Spleen (tissue), 11 donors: ENCODE data around the gene DUSP18. TPM values are rescaled to one million over a fixed set of nuclear protein-coding genes. Genes with fewer than 3 reads are reported as not detected.

Experiments used
- DNase-seq: peaks from one replicate; pipeline ENCODE4 v3.0.0-alpha.2; 2020
- H3K27ac ChIP-seq, 8 donors: fragments of 200-600 bp; sonication (generic) in 7 of 8; 1 replicate in 4 of 8; 2 replicates in 4 of 8; pipeline versions ENCODE4 v1.5.0 to v1.8.0; 2016 to 2021; ENCODE audit warnings: inconsistent platforms in 4 of 8, mild to moderate bottlenecking in 4 of 8, moderate library complexity in 1 of 8
- H3K27me3 ChIP-seq, 7 donors: fragments of 200-600 bp; sonication (generic) in 6 of 7; replicated peaks in 1 of 7; 1 replicate in 4 of 7; 2 replicates in 3 of 7; pipeline versions ENCODE4 v1.5.0 to v1.8.0; 2016 to 2021; ENCODE audit warnings: inconsistent platforms in 3 of 7, mild to moderate bottlenecking in 1 of 7
- H3K36me3 ChIP-seq, 6 donors: fragments of 200-600 bp; sonication (generic) in 5 of 6; 1 replicate in 4 of 6; 2 replicates in 2 of 6; pipeline versions ENCODE4 v1.5.0 to v1.8.0; 2016 to 2021; ENCODE audit warnings: inconsistent platforms in 2 of 6
- H3K4me1 ChIP-seq, 6 donors: fragments of 200-600 bp; sonication (generic) in 5 of 6; 1 replicate in 3 of 6; 2 replicates in 3 of 6; pipeline versions ENCODE4 v1.5.0 to v1.8.0; 2016 to 2021; ENCODE audit warnings: inconsistent platforms in 3 of 6
- H3K4me3 ChIP-seq, 8 donors: fragments of 200-600 bp; sonication (generic) in 7 of 8; 1 replicate in 4 of 8; 2 replicates in 4 of 8; pipeline versions ENCODE4 v1.5.0 to v1.8.0; 2016 to 2021; ENCODE audit warnings: inconsistent platforms in 4 of 8, mild to moderate bottlenecking in 4 of 8, moderate library complexity in 2 of 8
- H3K9me3 ChIP-seq, 8 donors: fragments of 200-600 bp; sonication (generic) in 7 of 8; 1 replicate in 4 of 8; 2 replicates in 4 of 8; pipeline versions ENCODE4 v1.5.0 to v1.8.0; 2016 to 2021; ENCODE audit warnings: inconsistent platforms in 4 of 8
- POLR2A ChIP-seq, 3 donors: fragments of 450-650 bp; IDR thresholded peaks; one replicate each; pipeline ENCODE4 v1.5.1; 2017; ENCODE audit warnings: antibody characterized with exemption in 3 of 3, mild to moderate bottlenecking in 1 of 3
- POLR2AphosphoS5 ChIP-seq, 3 donors: sonication (generic); formaldehyde crosslinking; IDR thresholded peaks; one replicate each; pipeline ENCODE4 v1.5.1; 2017; ENCODE audit warnings: antibody characterized with exemption in 3 of 3
- WGBS, 5 donors: extraction: QIAGEN DNeasy Blood & Tissue Kit in 3 of 5; methylation state at CpG; one replicate each; pipeline versions ENCODE4 v1.1.5 to v1.1.7; 2013 to 2018; 5-methylcytosine and 5-hydroxymethylcytosine counted together
- intact Hi-C: fragments of 100-400 bp; cut with DNase I; formaldehyde crosslinking; loops from one replicate; pipeline ENCODE4 v1.15.0; 2023; ENCODE audit warnings: low total_unique reads
- polyA plus RNA-seq, 3 donors: library from polyadenylated mRNA; stranded (reverse); fragments of 200-250 nt; gene quantifications; one replicate each; pipeline ENCODE4 v1.2.1, GENCODE V29; 2013
- total RNA-seq, 7 donors: library from RNA; depleted of rRNA in 3 of 7; stranded (reverse); fragments of >200 nt in 3 of 7; fragmentation: NEBNext Ultra II Directional in 4 of 7; extraction: Animal tissue kit (Norgen Biotek cat#: 25700) in 4 of 7; gene quantifications; one replicate each; pipeline versions ENCODE4 v1.1.0 to v1.2.1, GENCODE V29; 2016 to 2021
- TF ChIP-seq, protein P1 (sequence below), 11 experiments: fragments of 200-600 bp in 7 of 11; fragments of 450-650 bp in 4 of 11; sonication (generic) in 4 of 11; IDR thresholded peaks in 8 of 11; conservative IDR thresholded peaks in 3 of 11; 1 replicate in 7 of 11; 2 replicates in 4 of 11; pipeline versions ENCODE4 v1.4.0 to v1.8.0; 2016 to 2021; ENCODE audit warnings: antibody characterized with exemption in 11 of 11, inconsistent platforms in 4 of 11, mild to moderate bottlenecking in 1 of 11
- donor health status: healthy with polysubstance abuse.
- donor health status: DM: no; HTN: no; CAD: no; lungs with moderate emphysema.
- donor health status: DM: no; HTN: no; CAD: no.
- donor health status: Bipolar disorder and iron deficiency.
- donor health status: healthy.
- donor health status: DM: no; HTN: no; CAD: no.
- donor health status: DM: yes; HTN: yes; CAD: no.

The DUSP18 gene
- total and polyA plus RNA-seq, 10 donors: 1.5 to 16.3 (median 10.5) TPM

DNA sequence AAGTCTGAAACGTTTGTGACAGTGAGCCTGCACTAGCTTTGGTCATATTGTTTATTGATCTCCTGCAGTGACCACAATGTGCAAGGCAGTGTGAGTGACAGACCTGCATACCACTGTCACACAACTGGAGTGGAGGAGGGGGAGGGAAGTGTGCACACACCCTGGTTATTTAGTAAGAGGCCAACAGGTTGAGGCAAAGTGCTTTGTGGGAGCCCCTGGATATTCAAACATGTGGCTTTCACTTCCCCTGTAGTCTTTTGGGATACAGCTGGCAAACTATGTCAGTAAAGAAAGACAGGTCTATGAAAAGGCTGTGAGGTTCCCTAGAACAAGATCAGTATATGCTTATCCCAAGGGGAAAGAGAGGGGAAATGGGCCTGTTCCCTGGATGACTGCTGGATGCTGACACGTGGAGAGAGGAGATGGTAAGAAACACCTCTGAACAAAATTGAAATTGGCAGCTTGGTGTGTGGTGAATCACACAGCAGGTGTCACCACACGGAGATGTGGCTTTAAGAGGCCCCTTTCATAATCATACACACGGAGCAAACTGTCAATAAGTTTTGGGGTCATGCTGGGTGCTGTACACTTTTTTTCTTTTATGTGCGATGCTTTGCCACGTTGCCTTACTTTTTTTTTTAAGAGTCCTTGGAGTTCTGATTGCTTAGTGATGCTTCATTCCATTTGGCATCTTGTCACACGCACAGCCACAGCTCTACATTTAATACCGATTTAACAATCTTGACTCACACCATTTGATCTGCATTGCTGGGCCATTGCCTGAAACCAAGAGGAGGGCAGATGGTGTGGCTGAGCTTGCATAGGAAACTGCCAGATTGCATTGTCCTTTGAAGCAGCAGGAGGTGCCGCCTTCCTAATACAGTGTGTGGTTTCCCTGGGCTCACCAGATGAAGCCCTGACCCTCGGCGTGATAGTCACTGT, 38.3 kb upstream of the DUSP18 start:
- Histone ChIP-seq H3K4me3 (no peak overlapping the region), H3K36me3 (no peaks in the 10 kb centered on the region), H3K27ac (no peak overlapping the region), H3K27me3 (no peaks in the 10 kb centered on the region), H3K9me3 (no peaks in the 10 kb centered on the region), H3K4me1 (peaks cover 0 to 7% (median 0%) of the 10 kb centered on the region in 6 donors)
- TF ChIP-seq POLR2AphosphoS5 (IDR thresholded peaks at IDR 0.05) (no peak), POLR2A (IDR thresholded peaks at IDR 0.05) (no peak)
- TF ChIP-seq, protein P1, sequence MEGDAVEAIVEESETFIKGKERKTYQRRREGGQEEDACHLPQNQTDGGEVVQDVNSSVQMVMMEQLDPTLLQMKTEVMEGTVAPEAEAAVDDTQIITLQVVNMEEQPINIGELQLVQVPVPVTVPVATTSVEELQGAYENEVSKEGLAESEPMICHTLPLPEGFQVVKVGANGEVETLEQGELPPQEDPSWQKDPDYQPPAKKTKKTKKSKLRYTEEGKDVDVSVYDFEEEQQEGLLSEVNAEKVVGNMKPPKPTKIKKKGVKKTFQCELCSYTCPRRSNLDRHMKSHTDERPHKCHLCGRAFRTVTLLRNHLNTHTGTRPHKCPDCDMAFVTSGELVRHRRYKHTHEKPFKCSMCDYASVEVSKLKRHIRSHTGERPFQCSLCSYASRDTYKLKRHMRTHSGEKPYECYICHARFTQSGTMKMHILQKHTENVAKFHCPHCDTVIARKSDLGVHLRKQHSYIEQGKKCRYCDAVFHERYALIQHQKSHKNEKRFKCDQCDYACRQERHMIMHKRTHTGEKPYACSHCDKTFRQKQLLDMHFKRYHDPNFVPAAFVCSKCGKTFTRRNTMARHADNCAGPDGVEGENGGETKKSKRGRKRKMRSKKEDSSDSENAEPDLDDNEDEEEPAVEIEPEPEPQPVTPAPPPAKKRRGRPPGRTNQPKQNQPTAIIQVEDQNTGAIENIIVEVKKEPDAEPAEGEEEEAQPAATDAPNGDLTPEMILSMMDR (IDR thresholded peaks at IDR 0.05 in 8 of 11, conservative IDR thresholded peaks at IDR 0.05 in 3 of 11): no peak
- WGBS, 5 donors: 45 to 64% (median 53%) methylated on average over 11 of the region's 11 CpGs
- DNase-seq: peak; percentile 22
- intact Hi-C loops: no loop called here

DNA sequence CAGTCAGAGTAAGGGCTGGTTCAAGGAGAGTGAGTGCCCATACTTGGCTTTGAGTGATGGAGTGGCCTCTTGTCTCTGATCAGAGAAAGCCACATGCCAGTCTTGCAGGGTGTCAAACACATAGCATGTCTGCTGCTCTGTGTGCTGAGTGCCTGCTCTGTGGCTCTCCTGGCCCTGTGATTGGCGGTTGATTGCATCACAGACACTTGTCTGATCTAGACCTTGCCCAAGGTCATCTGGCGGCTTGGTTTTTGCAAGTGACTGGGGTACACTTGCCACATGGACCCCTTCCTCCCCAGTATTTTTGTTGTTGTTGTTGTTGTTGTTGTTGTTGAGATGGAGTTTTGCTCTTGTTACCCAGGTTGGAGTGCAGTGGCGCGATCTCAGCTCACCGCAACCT, 37.3 kb upstream of the DUSP18 start:
- Histone ChIP-seq H3K27ac (no peak overlapping the region), H3K27me3 (no peaks in the 10 kb centered on the region), H3K4me1 (peaks cover 0 to 7% (median 0%) of the 10 kb centered on the region in 6 donors), H3K4me3 (no peak overlapping the region), H3K9me3 (no peaks in the 10 kb centered on the region), H3K36me3 (no peaks in the 10 kb centered on the region)
- WGBS, 5 donors: 80 to 96% (median 89%) methylated on average over 3 to 5 of the region's 5 CpGs
- DNase-seq: no peak
- intact Hi-C loops: no loop called here
- TF ChIP-seq, protein P1 (IDR thresholded peaks at IDR 0.05 in 8 of 11, conservative IDR thresholded peaks at IDR 0.05 in 3 of 11): no peak
- no peak for TF ChIP-seq POLR2AphosphoS5 (IDR thresholded peaks at IDR 0.05)
- no peak for TF ChIP-seq POLR2A (IDR thresholded peaks at IDR 0.05)

DNA sequence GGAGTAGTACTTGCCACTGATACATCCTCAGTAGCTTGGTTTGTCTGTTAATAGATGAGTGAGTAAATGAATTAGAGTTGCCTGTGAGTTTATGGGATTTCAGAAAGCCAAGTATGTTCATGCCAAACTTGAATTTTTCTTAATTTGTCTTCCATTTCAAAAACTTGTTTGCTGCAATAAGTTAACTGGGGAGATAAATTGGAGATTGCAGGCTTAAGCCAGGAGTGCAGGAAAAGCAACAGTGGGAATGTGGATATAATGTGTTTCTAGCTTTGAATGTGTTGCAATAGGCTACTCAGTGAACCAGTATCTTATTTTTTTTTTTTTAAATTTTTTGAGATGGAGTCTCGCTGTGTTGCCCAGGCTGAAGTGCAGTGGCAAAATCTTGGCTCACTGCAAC, 35.2 kb upstream of the DUSP18 start:
- H3K4me3 ChIP-seq: no peak overlapping the region
- H3K27me3 ChIP-seq: no peaks in the 10 kb centered on the region
- no peaks in the 10 kb centered on the region for H3K9me3 ChIP-seq
- H3K4me1 ChIP-seq: peaks cover 0 to 7% (median 0%) of the 10 kb centered on the region in 6 donors
- H3K27ac ChIP-seq: no peak overlapping the region
- intact Hi-C loops: no loop called here
- 85 to 100% (median 100%) methylated on average over 1 of the region's 1 CpG for WGBS, 5 donors
- no peaks in the 10 kb centered on the region for H3K36me3 ChIP-seq
- TF ChIP-seq, protein P1 (IDR thresholded peaks at IDR 0.05 in 8 of 11, conservative IDR thresholded peaks at IDR 0.05 in 3 of 11): no peak
- TF ChIP-seq POLR2A (IDR thresholded peaks at IDR 0.05) (no peak), POLR2AphosphoS5 (IDR thresholded peaks at IDR 0.05) (no peak)
- DNase-seq: no peak

DNA sequence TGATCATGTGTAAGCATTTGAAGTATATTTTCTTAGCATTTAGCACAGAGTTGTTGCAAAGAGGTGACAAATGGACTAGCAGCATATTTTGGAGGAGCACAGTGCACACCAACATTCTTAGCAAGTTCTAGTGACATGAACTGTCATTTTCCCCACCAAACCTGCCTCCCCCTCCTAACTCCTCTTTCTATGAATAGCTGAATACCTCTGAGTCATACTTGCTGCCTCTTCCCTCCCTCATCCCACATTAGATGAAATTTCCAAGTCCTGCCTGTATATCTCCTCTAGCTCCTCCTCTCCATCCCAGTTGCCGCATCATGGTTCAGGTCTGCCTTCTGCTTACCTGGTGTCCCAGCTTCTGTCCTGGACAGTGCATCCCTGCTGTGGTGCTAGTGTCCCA, 34.2 kb upstream of the DUSP18 start:
- Histone ChIP-seq H3K4me3 (no peak overlapping the region), H3K9me3 (no peaks in the 10 kb centered on the region), H3K4me1 (peaks cover 0 to 7% (median 0%) of the 10 kb centered on the region in 6 donors), H3K27me3 (no peaks in the 10 kb centered on the region), H3K36me3 (no peaks in the 10 kb centered on the region), H3K27ac (no peak overlapping the region)
- TF ChIP-seq POLR2AphosphoS5 (IDR thresholded peaks at IDR 0.05): no peak
- TF ChIP-seq, protein P1 (IDR thresholded peaks at IDR 0.05 in 8 of 11, conservative IDR thresholded peaks at IDR 0.05 in 3 of 11): no peak
- TF ChIP-seq POLR2A (IDR thresholded peaks at IDR 0.05): no peak
- DNase-seq: peak; percentile 35
- intact Hi-C loops: no loop called here
- 92 to 100% (median 100%) methylated on average over 1 of the region's 1 CpG for WGBS, 5 donors
